B cell (primary cell): ENCODE data around the gene WASHC4. TPM values are rescaled to one million over a fixed set of nuclear protein-coding genes. Genes with fewer than 3 reads are reported as not detected.

Experiments used
- ATAC-seq: fragments of 200-7000 bp; cut with Tn5 transposase; one replicate; pipeline ENCODE4 v1.10.0; 2021; ENCODE audit warnings: low read depth, mild to moderate bottlenecking, moderate number of reproducible peaks, moderate library complexity
- CTCF ChIA-PET: fragments of 350-600 bp; sonication (Branson Sonifier 250); formaldehyde crosslinking; loops from one replicate; lab custom pipeline; 2021; ENCODE audit warnings: antibody characterized with exemption, inconsistent platforms; lab: Charles Lee
- POLR2A ChIA-PET: fragments of 350-600 bp; sonication (Branson Sonifier 250); formaldehyde crosslinking; loops from one replicate; lab custom pipeline; 2021; ENCODE audit warnings: antibody characterized with exemption; lab: Charles Lee
- DNase-seq: peaks from one replicate; pipeline ENCODE4 v3.0.0; 2013
- H2AFZ ChIP-seq: 2 replicates; pipeline ENCODE4 v1.6.1; 2012; ENCODE audit warnings: mild to moderate bottlenecking, low read depth, low read length; ENCODE audit not compliant: insufficient read depth, poor library complexity, severe bottlenecking
- H3K27ac ChIP-seq, 2 donors: 1 replicate in 1 of 2; 2 replicates in 1 of 2; pipeline ENCODE4 v1.5.1; 2012 to 2013; ENCODE audit warnings: low read length in 2 of 2, mild to moderate bottlenecking in 2 of 2, moderate library complexity in 1 of 2
- H3K27me3 ChIP-seq, 4 experiments: fragments of 200-600 bp in 1 of 4; sonication (generic) in 1 of 4; replicated peaks in 1 of 4; 1 replicate in 2 of 4; 2 replicates in 2 of 4; pipeline versions ENCODE4 v1.6.1 to v1.7.0; 2013 to 2016; ENCODE audit warnings: low read length in 3 of 4, mild to moderate bottlenecking in 2 of 4, mixed read lengths in 1 of 4, moderate library complexity in 1 of 4; ENCODE audit not compliant: insufficient read depth in 4 of 4, control insufficient read depth in 3 of 4; ENCODE audit errors: control extremely low read depth in 1 of 4
- H3K36me3 ChIP-seq, 2 experiments: replicated peaks in 1 of 2; 1 replicate in 1 of 2; 2 replicates in 1 of 2; pipeline versions ENCODE4 v1.6.1 to v1.7.1; 2013; ENCODE audit warnings: low read length in 1 of 2; ENCODE audit not compliant: insufficient read depth in 2 of 2, control insufficient read depth in 1 of 2; ENCODE audit errors: control extremely low read depth in 1 of 2, extremely low read depth in 1 of 2
- H3K4me1 ChIP-seq, 2 donors: fragments of 200-600 bp in 1 of 2; sonication (generic) in 1 of 2; 1 replicate in 1 of 2; 2 replicates in 1 of 2; pipeline versions ENCODE4 v1.5.1 to v1.6.1; 2013 to 2017; ENCODE audit warnings: low read length in 2 of 2; ENCODE audit not compliant: control insufficient read depth in 2 of 2, insufficient read depth in 2 of 2
- H3K4me2 ChIP-seq: replicated peaks from 2 replicates; pipeline ENCODE3; 2012; ENCODE audit warnings: mild to moderate bottlenecking, low read depth, low read length; ENCODE audit not compliant: poor library complexity, severe bottlenecking
- H3K4me3 ChIP-seq, 5 experiments: fragments of 200-600 bp in 1 of 5; sonication (generic) in 1 of 5; 1 replicate in 3 of 5; 2 replicates in 2 of 5; pipeline versions ENCODE4 v1.5.1 to v1.7.0; 2011 to 2016; ENCODE audit warnings: low read length in 4 of 5, mild to moderate bottlenecking in 4 of 5, low read depth in 2 of 5, control low read depth in 1 of 5, moderate library complexity in 1 of 5; ENCODE audit not compliant: insufficient read depth in 1 of 5; ENCODE audit errors: control extremely low read depth in 1 of 5, extremely low read depth in 1 of 5
- H3K79me2 ChIP-seq: fragments of 200-600 bp; sonication (generic); one replicate; pipeline ENCODE4 v1.6.0; 2016; ENCODE audit warnings: low read length; ENCODE audit not compliant: control insufficient read depth, insufficient read depth
- H3K9ac ChIP-seq: fragments of 200-600 bp; sonication (generic); 2 replicates; pipeline ENCODE4 v1.6.1; 2017; ENCODE audit warnings: mild to moderate bottlenecking, low read length, moderate library complexity
- H3K9me3 ChIP-seq, 3 donors: one replicate each; pipeline versions ENCODE4 v1.6.1 to v1.7.1; 2013; ENCODE audit warnings: low read length in 2 of 3; ENCODE audit not compliant: control insufficient read depth in 2 of 3, insufficient read depth in 1 of 3; ENCODE audit errors: control extremely low read depth in 1 of 3
- H4K20me1 ChIP-seq: 2 replicates; pipeline ENCODE4 v1.6.0; 2012; ENCODE audit warnings: mild to moderate bottlenecking, low read length; ENCODE audit not compliant: insufficient read depth, control insufficient read depth, poor library complexity, severe bottlenecking
- H3K27ac Mint-ChIP-seq: one replicate; pipeline ENCODE4 v1.8.0; 2021; ENCODE audit warnings: mixed read lengths
- H3K27me3 Mint-ChIP-seq: one replicate; pipeline ENCODE4 v1.8.0; 2021; ENCODE audit warnings: mixed read lengths
- H3K4me1 Mint-ChIP-seq: one replicate; pipeline ENCODE4 v1.8.0; 2021; ENCODE audit warnings: mixed read lengths
- H3K4me3 Mint-ChIP-seq: one replicate; pipeline ENCODE4 v1.8.0; 2021; ENCODE audit warnings: mixed read lengths
- H3K9me3 Mint-ChIP-seq: one replicate; pipeline ENCODE4 v1.8.0; 2022; ENCODE audit warnings: mixed read lengths; ENCODE audit not compliant: insufficient read depth
- EZH2 ChIP-seq: IDR thresholded peaks from 2 replicates; pipeline ENCODE4 v1.6.1; 2012; ENCODE audit warnings: borderline replicate concordance, low read depth, mild to moderate bottlenecking, moderate library complexity, low read length; ENCODE audit not compliant: insufficient read depth, poor library complexity, severe bottlenecking
- WGBS: methylation state at CpG from one replicate; pipeline ENCODE4 v1.1.5; 2013; ENCODE audit warnings: missing lambda C conversion rate; ENCODE audit not compliant: insufficient coverage; 5-methylcytosine and 5-hydroxymethylcytosine counted together
- intact Hi-C: fragments of 100-400 bp; cut with micrococcal nuclease; formaldehyde crosslinking; loops from one replicate; pipeline ENCODE4 v1.10.0; 2022
- polyA plus RNA-seq: library from polyadenylated mRNA; depleted of rRNA; stranded (reverse); fragments of >200 nt; gene quantifications from 2 replicates; pipeline ENCODE4 v1.2.3, GENCODE V29; 2012
- total RNA-seq, 2 donors: library from RNA; stranded (reverse); fragments of 120-200 nt in 1 of 2; gene quantifications; 1 replicate in 1 of 2; 2 replicates in 1 of 2; pipeline versions ENCODE4 v1.2.3 to v1.2.4, GENCODE V29; 2013 to 2022
- TF ChIP-seq, protein P1 (sequence below): fragments of 200-600 bp; IDR thresholded peaks from one replicate; pipeline ENCODE4 v1.8.0; 2022; ENCODE audit warnings: antibody characterized with exemption, mild to moderate bottlenecking

WASHC4 gene
- total and polyA plus RNA-seq, 2 donors (not counting 1 experiment from before 2014, with no cell fraction given): 55.2 to 240 TPM

DNA sequence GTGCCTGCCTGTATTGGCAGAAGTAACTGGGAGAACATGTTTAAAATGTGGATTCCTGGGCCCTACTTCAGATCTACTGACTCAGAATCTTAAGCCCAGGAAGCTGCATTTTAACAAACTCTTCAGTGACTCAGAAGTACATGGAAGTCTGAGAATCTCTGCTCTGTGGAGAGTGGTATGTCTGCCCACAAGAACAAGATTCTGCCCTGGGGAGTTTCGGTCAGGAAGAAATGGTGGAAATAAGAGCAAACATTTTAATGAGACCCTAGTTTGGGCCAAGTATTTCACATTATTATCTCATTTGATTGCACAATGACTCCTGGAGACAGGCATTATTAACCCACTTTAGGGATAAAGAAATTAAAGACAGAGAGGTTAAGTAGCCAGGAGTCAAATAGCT lies 31.4 kb upstream of the WASHC4 start:
- H3K4me3 Mint-ChIP-seq: no peak overlapping the region
- Histone ChIP-seq H3K9me3 (no peaks in the 10 kb centered on the region), H3K79me2 (no peaks in the 10 kb centered on the region), H3K4me1 (no peaks in the 10 kb centered on the region), H3K9ac (no peak overlapping the region), H3K4me2 (no peak overlapping the region), H4K20me1 (no peaks in the 10 kb centered on the region), H3K27me3 (peaks cover 0 to 3% (median 0%) of the 10 kb centered on the region in 4 experiments), H2AFZ (no peak overlapping the region), H3K36me3 (no peaks in the 10 kb centered on the region), H3K27ac (no peak overlapping the region), H3K4me3 (no peak overlapping the region)
- ATAC-seq (no peak), DNase-seq (no peak)
- H3K4me1 Mint-ChIP-seq: peaks cover 7% of the 10 kb centered on the region
- H3K9me3 Mint-ChIP-seq: no peaks in the 10 kb centered on the region
- no peak overlapping the region for H3K27ac Mint-ChIP-seq
- POLR2A ChIA-PET: no interaction called here
- CTCF ChIA-PET: no interaction called here
- intact Hi-C loops: no loop called here
- no CpG with 5 or more reads among the region's 1 CpG for WGBS
- peaks cover 10% of the 10 kb centered on the region for H3K27me3 Mint-ChIP-seq
- TF ChIP-seq, protein P1, sequence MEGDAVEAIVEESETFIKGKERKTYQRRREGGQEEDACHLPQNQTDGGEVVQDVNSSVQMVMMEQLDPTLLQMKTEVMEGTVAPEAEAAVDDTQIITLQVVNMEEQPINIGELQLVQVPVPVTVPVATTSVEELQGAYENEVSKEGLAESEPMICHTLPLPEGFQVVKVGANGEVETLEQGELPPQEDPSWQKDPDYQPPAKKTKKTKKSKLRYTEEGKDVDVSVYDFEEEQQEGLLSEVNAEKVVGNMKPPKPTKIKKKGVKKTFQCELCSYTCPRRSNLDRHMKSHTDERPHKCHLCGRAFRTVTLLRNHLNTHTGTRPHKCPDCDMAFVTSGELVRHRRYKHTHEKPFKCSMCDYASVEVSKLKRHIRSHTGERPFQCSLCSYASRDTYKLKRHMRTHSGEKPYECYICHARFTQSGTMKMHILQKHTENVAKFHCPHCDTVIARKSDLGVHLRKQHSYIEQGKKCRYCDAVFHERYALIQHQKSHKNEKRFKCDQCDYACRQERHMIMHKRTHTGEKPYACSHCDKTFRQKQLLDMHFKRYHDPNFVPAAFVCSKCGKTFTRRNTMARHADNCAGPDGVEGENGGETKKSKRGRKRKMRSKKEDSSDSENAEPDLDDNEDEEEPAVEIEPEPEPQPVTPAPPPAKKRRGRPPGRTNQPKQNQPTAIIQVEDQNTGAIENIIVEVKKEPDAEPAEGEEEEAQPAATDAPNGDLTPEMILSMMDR: no peak
- no peak for TF ChIP-seq EZH2

- Mint-ChIP-seq H3K27me3 (peaks cover 13% of the 10 kb centered on the region), H3K4me3 (no peak overlapping the region), H3K27ac (no peak overlapping the region), H3K4me1 (peaks cover 7% of the 10 kb centered on the region), H3K9me3 (no peaks in the 10 kb centered on the region)
- DNase-seq (no peak), ATAC-seq (no peak)
- no peaks in the 10 kb centered on the region for H3K79me2 ChIP-seq
- H3K4me3 ChIP-seq: no peak overlapping the region
- intact Hi-C loops: no loop called here
- H3K4me2 ChIP-seq: no peak overlapping the region
- H3K27me3 ChIP-seq: peaks cover 0 to 3% (median 0%) of the 10 kb centered on the region in 4 experiments
- TF ChIP-seq, protein P1: no peak
- TF ChIP-seq EZH2: no peak
- CTCF ChIA-PET: no interaction called here
- no peaks in the 10 kb centered on the region for H3K4me1 ChIP-seq
- H2AFZ ChIP-seq: no peak overlapping the region
- H3K9me3 ChIP-seq: no peaks in the 10 kb centered on the region
- 100% methylated on average over 2 of the region's 3 CpGs for WGBS
- no peaks in the 10 kb centered on the region for H4K20me1 ChIP-seq
- POLR2A ChIA-PET: no interaction called here
- no peaks in the 10 kb centered on the region for H3K36me3 ChIP-seq
- no peak overlapping the region for H3K9ac ChIP-seq
- H3K27ac ChIP-seq: no peak overlapping the region
Measured at GRCh38 chr12:105076913-105077312, 30.6 kb upstream of the WASHC4 start.
